Spinal cord (tissue), 10 donors: Measurements from ENCODE around the gene NXT2. TPM values are rescaled to one million over a fixed set of nuclear protein-coding genes. Genes with fewer than 3 reads are reported as not detected.

ENCODE experiments used
- DNase-seq, 6 donors: peaks; one replicate each; pipeline versions ENCODE4 v3.0.0 to v3.0.0-alpha.2; 2013 to 2015; ENCODE audit warnings: low spot score in 6 of 6, low read depth in 4 of 6
- H3K27ac ChIP-seq: one replicate; pipeline ENCODE4 v1.5.1; 2013; ENCODE audit warnings: low read depth, low read length, control low read depth
- H3K27me3 ChIP-seq: one replicate; pipeline ENCODE4 v1.6.1; 2013; ENCODE audit warnings: low read length; ENCODE audit not compliant: control insufficient read depth, insufficient read depth
- H3K36me3 ChIP-seq: one replicate; pipeline ENCODE4 v1.6.1; 2013; ENCODE audit warnings: low read length; ENCODE audit not compliant: control insufficient read depth, insufficient read depth
- H3K4me1 ChIP-seq: one replicate; pipeline ENCODE4 v1.6.1; 2013; ENCODE audit warnings: low read length; ENCODE audit not compliant: control insufficient read depth, insufficient read depth
- H3K4me3 ChIP-seq: one replicate; pipeline ENCODE4 v1.5.1; 2013; ENCODE audit warnings: low read depth, low read length, control low read depth
- H3K9me3 ChIP-seq: one replicate; pipeline ENCODE4 v1.6.1; 2013; ENCODE audit warnings: low read length; ENCODE audit not compliant: control insufficient read depth, insufficient read depth
- WGBS: methylation state at CpG from one replicate; pipeline ENCODE4 v1.1.5; 2013; ENCODE audit warnings: missing lambda C conversion rate; ENCODE audit not compliant: insufficient coverage; 5-methylcytosine and 5-hydroxymethylcytosine counted together
- polyA plus RNA-seq, 2 donors: library from polyadenylated mRNA; unstranded; fragments of 120-200 nt; gene quantifications; one replicate each; pipeline ENCODE4 v1.2.1, GENCODE V29; 2013; ENCODE audit not compliant: insufficient read length in 2 of 2
- total RNA-seq, 2 donors: library from RNA; depleted of rRNA in 1 of 2; stranded (reverse); fragments of 120-200 nt in 1 of 2; fragments of >200 nt in 1 of 2; gene quantifications; one replicate each; pipeline versions ENCODE4 v1.2.3 to v1.2.4, GENCODE V29; 2013 to 2014
- donor health status: healthy.

NXT2 gene
- total and polyA plus RNA-seq, 4 donors, result 12.7 to 32.3 (median 17.2) TPM

- H3K27ac ChIP-seq, result no peak overlapping the region
- no peak overlapping the region for H3K4me3 ChIP-seq
- DNase-seq, result no peak
- no peaks in the 10 kb centered on the region for H3K9me3 ChIP-seq
- H3K4me1 ChIP-seq, result no peaks in the 10 kb centered on the region
- peaks cover 13% of the 10 kb centered on the region for H3K27me3 ChIP-seq
- WGBS, result no CpG with 5 or more reads among the region's 4 CpGs
- no peaks in the 10 kb centered on the region for H3K36me3 ChIP-seq
Measured at GRCh38 chrX:109590176-109590575, 53.5 kb downstream of the NXT2 start.

Other genes starting within 250 kb of the NXT2 start
- under 1 TPM; 0.28 to 0.40 TPM for gene GUCY2F, start 54.8 kb upstream of the NXT2 start, total RNA-seq
- under 1 TPM; 0.17 to 0.21 TPM for gene GUCY2F, start 54.8 kb upstream of the NXT2 start, polyA plus RNA-seq
- 1 to 10 TPM; 4.3 to 9.1 TPM for gene KCNE5, start 88.3 kb downstream of the NXT2 start, total RNA-seq
- 10 to 100 TPM; 45.5 to 67.8 TPM for gene KCNE5, start 88.3 kb downstream of the NXT2 start, polyA plus RNA-seq
- gene ACSL4, start 196.4 kb downstream of the NXT2 start, total RNA-seq, result 100 to 1,000 TPM in 1 of 2 donors, 10 to 100 TPM in 1; 26.3 to 115 TPM
- gene ACSL4, start 196.4 kb downstream of the NXT2 start, polyA plus RNA-seq, result 10 to 100 TPM; 44.8 to 57.0 TPM